Measurements from ENCODE around the gene GPR22.

- no peak for TF ChIP-seq CTCF (IDR thresholded peaks at IDR 0.05)
- no peak for TF ChIP-seq SIN3A (IDR thresholded peaks at IDR 0.05; ENCODE audit: borderline replicate concordance, insufficient read depth, low read depth, low read length)
Observed at GRCh38 chr7:107467972-107468371, 1.9 kb upstream of the GPR22 start.

Measured in Panc1 (cell line).